Frontal cortex (tissue), 4 donors: Measurements from ENCODE around the gene PPARD. TPM values are rescaled to one million over a fixed set of nuclear protein-coding genes. Genes with fewer than 3 reads are reported as not detected.

Experiments used
- DNase-seq, 2 donors: peaks; one replicate each; pipeline ENCODE4 v3.0.0; 2012; ENCODE audit warnings: low spot score in 2 of 2
- FAIRE-seq: peaks from 2 replicates; lab custom pipeline; 2012; peaks lifted over from hg19 to GRCh38; lab: Jason Lieb, UNC
- total RNA-seq: library from RNA; depleted of rRNA; stranded (reverse); fragments of >200 nt; gene quantifications from one replicate; pipeline ENCODE4 v1.2.3, GENCODE V29; 2014
- donor health status: control.
- donor health status: control.
- donor health status: control.

The PPARD gene
- total RNA-seq, 1 donor from 2014 or later, result 1.6 TPM

DNA sequence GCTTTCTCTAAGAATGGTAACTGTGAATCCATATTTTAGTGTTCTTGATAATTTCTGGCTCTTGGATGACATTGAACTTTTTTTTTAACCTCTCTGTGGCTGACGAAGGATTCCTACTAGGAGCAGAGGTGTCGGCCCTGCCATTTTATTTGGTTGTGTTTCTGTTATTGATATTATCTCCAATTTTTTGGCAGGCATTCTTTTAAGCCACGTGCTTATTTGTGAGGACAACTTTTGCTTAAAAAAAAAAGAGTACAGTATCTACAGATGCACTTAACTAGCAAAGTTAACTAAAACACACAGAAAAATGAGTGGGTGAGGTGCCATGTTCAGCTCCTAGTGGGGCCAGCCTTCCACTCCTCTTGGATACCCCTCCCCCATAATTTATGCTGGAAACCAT, 110.9 kb downstream of the PPARD start:
- DNase-seq, result no peak
- no peak for FAIRE-seq

DNA sequence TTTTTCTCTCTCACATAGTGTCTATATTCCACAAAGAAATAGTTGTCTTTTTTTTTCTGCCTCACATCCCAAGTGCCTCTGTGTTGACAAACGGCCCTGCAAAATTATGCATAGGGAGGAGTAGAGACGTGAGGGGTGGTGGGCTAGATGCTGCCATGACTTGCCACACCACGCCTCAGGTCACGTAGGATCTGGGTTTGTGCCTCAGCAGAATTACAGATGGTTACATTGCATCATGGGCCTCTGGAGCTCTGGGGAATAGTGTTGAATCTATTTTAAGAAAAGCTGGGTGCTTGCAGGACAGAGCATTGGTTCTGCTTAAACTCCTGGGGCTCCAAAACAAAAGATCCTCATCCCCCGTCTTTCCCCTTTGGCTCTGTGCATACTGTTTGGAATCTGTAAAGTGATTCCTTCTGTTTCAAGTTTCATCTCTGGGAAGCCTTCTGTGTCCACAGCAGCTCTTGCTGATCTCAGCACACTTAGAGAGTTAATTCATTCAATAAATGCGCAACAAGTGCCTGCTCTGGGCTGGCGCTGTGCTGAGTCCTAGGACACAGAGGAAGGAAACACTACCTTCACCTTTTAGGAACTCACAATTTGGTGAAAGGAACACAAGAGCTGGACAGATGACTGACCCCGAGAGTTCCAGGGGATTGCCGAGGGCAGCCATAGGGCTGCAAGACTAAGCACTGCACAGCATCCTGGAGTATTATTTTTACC, 112.2 kb downstream of the PPARD start:
- no peak for FAIRE-seq

DNA sequence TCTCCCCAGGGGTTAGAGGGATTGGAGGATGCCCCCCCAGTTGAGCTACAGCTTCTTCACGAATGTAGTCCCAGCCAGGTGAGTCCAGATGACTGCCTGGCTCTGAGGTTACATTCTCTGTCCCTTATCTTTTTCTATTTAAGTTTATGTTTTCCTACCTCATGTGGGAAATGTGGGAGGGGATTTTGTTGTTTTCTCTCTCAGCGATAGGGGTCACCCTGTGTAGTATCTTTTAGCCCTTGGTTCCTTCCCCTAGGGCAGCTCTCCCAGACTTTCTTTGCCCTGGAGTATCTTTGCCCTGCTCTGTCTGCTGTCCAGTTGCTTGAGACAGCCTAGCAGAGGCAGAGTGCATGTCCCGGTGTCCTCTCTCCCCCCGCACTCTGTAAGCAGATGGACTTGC, 115.5 kb downstream of the PPARD start:
- FAIRE-seq, result no peak
- no peak for DNase-seq

More for the DNA sequence above, 112.2 kb downstream of the PPARD start:
- DNase-seq, result no peak

DNA sequence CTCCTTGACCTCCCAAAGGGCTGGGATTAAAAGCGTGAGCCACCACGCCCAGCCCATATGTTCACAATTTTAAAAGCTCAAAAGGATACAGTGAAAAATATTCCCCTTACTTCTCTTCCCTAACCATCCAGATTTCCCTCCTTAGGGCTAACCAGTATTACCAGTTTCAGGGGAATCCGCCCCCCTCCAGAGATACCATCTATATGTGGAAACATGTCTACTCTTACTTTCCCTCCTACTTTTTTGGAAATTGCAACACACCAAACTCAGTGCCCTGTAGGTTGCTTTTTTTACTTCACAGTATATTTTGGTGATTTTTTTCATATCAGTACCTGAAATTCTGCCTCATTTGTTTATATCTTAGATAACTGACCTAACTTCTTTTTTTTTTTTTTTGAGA, 118.9 kb downstream of the PPARD start:
- DNase-seq, result no peak
- no peak for FAIRE-seq

DNA sequence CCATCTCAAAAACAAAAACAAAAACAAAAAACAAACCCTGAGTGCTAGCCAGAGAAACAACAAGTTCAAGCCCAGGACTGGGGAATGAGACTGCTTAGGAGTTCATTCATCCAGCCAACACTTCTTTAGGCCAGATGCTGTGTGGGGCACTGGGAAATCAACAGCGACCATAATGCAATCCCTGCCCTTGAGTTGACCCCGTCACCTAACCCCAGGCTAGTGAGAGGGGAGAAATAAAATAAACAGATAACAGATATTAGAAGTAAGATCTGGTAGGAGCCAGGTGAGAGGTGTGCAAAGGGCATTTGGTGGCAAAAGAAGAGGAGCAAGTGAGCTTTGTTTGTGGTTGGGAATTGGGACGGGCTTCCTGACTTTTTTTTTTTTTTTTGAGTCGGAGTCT, 120.9 kb downstream of the PPARD start:
- DNase-seq, result no peak
- FAIRE-seq, result no peak

DNA sequence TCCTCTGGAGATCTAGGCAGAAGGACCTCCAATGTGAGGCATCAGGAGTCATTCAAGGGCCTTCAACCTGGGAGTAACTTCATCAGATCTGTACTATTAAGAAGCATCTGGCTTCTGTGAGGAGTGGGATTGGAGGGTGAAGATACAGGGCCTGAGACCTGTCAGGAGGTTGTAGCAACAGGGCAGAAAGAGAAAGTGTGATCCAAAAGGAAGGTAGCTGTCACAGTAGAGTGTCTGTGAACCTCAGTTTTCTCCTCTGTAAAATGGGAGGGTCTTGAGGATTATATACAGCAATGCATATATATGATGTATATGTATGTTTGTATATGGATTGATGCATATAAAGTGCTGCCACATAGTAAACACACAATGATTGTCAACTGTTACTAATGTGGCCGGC, 123.3 kb downstream of the PPARD start:
- FAIRE-seq (no peak), DNase-seq (no peak)

DNA sequence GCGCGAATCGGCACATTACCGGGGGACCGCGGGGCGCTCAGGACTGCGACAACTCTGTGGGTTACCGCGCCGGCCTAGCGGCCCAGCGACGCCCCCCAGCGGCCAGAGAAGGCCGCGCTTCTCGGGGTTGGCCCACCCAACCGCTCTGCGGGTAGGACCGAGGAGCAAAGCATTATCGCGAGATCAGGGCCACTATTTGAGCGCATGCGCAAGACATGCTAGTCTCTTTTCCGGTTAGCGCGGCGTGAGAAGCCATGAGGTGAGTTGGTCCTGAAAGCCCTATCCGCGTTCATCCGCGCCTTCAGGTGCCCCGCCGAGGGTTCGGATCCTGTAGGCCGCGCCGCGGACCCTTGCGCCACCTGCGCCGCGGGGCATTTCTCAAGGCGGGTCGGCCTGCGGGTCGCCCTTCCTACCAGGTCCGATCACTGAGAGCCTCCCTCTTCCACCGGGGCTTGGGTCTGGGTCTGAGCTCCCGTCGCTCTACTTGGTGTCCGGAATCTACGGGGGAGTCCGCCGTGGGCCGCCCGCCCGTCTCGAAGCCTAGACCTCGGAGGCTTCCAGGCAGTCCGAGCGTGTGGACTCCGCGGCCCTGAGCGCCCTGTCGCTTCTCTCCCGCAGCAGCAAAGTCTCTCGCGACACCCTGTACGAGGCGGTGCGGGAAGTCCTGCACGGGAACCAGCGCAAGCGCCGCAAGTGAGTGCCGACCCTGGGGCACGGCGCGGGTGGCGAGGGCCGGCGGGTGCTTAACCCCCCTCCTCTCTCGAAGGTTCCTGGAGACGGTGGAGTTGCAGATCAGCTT, 126.0 kb downstream of the PPARD start, which contains the start of gene RPL10A:
RPL10A (plus strand) TSS at position 221 of the 799 bp plus-strand sequence; CDS start at position 255, 34 bp downstream.
- DNase-seq (peak; percentile 91 to 96), FAIRE-seq (no peak)

DNA sequence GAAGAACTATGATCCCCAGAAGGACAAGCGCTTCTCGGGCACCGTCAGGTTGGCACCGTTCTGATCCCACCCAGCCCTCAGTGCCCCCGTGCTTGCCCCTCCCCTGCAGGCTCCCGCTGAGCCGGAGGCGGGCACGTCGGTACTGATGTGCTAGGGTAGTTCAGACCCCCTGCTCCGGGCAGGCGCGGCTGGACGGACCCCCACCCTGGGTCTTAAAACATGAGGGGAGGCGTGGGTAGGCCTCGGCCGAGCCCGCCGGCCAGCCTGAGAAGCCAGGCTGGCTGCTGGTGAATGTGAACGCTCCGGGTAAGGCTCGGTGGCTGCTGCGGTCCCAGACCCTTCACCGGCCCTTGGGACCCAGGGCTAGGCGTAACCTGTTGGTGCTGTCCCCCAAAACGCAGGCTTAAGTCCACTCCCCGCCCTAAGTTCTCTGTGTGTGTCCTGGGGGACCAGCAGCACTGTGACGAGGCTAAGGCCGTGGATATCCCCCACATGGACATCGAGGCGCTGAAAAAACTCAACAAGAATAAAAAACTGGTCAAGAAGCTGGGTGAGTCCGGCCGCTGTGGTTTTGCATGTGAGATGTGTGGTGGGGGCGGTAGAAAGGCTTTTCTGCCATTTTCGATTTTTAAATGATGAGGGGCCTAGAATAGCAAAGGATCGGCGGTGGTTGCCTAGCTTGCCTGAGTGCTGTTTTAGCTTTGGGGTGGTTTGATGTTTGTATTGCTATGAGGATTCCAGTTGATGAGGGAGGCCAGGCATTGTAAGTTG, 126.8 kb downstream of the PPARD start:
- DNase-seq, result no peak
- FAIRE-seq, result no peak

DNA sequence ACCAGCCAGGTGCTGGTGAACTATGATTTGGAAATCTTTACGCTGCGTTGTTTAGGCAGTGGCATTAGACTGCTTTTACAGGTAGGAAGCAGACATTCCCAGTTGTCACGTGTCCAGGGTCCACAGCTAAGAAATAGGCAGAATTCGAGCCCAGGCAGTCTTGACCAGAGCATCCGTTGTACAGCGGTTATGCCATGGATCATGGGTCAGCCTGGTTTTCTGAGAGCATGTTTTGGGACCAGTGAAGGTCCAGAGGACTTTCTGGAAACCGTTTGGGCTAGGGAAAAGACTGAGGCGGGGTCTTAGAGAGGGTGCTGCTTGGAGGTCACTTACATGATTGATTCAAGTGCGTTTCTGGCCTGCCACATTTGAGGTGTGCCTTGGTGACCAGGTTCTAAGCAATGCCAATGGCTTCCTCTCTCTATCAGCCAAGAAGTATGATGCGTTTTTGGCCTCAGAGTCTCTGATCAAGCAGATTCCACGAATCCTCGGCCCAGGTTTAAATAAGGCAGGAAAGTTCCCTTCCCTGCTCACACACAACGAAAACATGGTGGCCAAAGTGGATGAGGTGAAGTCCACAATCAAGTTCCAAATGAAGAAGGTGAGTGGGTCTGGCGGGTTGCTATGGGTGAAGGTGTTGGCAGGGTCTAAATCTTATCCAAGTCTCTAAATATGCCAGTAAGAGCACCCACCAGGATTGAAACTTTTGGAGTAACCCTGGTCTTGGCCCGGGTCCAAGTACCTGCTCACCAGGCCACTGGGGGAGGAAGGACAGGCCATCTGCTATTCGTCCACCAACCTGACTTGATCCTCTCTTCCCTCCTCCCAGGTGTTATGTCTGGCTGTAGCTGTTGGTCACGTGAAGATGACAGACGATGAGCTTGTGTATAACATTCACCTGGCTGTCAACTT, 127.6 kb downstream of the PPARD start:
- FAIRE-seq (no peak), DNase-seq (no peak)

DNA sequence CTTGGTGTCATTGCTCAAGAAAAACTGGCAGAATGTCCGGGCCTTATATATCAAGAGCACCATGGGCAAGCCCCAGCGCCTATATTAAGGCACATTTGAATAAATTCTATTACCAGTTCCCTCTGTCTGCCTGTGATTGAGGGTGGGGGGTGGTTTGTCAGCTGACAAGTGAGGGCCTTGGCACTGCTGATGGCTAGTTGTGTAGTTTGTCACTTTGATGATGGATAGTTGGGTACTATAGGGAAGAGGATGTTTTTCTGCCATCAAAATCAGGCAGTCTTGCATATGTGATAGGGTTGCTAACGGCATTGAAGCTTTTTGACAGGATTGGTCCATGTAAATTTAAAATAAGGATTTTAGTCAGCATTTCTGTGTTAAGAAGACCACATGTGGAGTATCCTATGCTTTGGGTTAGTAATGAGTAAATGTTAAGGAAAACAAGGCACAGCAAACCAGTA, 128.3 kb downstream of the PPARD start:
- DNase-seq (no peak), FAIRE-seq (no peak)

DNA sequence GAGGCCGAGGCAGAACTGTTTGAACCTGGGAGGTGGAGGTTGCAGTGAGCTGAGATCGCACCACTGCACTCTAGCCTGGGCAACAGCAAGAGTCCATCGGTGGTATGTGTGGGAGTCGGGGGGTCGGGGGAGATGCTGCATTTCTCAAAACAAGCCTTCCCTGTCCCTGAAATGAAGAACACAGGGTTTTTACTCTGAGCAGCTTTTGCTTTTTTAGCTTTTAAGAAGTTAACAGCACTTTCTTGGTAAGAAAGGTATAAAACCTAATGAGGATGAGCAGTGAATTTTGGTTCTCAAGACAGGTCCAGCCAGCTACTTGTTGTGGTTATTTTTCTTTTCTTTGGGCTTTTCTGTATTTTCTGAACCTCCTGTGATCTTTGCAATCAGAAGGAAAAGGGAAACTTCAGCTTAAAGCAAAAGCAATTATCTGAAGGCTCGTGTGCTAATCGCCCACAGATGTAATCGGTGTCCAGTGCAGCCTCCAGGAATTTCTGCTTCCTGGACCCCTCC, 129.5 kb downstream of the PPARD start:
- FAIRE-seq, result no peak
- no peak for DNase-seq

DNA sequence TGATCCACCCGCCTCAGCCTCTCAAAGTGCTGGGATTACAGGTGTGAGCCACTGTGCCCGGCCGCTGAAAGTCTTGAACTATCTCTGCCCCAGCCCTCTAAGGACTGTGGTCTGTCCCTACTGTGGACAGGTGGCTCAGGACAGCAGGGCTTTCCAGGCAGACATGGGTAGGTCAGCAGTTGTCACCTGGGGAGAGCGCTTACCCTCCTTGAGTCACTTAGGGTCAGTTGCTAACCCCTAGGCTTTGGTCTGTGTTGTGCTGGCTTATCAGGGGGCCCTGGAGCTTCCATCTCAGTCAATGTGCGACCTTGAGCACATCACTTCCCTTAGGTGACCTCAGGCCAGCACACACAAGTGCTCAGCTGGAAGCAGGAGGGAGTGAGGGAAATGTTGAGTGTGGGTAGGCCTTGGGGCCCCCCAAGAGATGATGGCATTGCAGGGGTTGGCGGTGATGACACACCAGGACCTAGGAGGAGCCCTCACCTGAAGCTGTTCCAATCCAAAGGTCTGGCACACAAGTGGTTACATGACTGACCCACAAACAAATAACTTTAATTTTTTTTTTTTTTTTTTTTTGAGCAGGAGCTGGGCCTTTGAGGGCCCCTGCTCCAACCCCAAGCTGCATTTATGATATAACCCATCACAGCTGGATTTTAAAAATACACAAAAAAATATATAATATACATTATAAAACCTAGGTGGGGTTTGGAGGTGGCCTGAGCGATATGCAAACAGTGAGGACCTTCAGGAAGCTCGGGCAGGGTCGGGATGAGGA, 130.9 kb downstream of the PPARD start:
- FAIRE-seq (no peak), DNase-seq (no peak)

DNA sequence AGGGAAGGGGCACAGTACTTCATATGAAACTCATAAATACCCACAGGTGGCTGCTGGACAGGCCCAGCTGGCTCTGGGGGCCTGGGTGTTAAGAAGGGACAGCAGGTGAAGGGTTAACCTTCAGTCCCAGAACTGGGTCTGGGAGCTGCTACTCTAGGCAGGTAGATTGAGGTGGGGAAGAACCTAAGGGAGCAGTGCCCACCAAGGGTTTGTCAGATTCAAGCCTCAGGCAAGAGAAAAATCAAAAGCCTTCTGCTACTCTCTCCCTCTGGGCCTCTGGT, 131.4 kb downstream of the PPARD start:
- FAIRE-seq (no peak), DNase-seq (no peak)

DNA sequence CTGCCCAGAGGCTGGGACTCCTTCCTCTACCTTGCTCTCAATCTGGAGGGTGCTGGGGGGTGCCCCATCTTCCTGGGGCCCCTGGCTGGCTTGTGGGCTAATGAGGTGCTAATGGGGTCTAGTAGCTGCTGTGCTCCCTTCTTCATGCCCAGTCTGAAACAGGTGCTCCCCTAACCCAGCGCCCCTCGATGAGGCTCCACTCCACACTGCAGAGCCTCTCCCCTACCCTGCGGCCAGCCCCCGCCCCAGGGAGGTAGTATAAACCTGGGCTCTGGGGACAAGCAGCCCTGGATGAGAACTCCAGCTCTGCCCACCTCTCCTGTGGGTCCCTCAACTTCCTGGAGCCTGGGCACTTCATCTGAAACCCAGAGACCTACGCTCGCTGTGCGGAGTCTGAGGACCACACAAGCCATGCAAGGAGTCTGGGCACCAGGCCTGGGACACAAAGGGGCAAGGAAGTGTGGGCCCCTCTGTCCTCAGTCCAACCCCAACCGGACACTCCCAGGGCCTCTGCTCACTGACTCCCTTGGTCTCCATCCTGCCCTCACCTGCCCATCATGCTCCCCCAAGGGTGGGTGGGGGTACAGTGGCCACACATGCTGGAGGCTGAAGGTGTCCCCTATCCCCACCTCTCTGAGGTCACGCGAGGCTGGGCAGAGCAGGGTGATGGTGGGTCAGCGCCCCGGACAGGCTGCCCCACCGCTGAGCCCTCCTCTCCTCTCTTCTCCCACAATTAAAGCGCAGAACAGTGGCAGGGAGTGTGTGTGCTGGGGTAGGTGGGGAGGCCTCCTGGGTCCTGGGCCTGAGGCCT, 132.0 kb downstream of the PPARD start:
- DNase-seq (no peak), FAIRE-seq (no peak)

DNA sequence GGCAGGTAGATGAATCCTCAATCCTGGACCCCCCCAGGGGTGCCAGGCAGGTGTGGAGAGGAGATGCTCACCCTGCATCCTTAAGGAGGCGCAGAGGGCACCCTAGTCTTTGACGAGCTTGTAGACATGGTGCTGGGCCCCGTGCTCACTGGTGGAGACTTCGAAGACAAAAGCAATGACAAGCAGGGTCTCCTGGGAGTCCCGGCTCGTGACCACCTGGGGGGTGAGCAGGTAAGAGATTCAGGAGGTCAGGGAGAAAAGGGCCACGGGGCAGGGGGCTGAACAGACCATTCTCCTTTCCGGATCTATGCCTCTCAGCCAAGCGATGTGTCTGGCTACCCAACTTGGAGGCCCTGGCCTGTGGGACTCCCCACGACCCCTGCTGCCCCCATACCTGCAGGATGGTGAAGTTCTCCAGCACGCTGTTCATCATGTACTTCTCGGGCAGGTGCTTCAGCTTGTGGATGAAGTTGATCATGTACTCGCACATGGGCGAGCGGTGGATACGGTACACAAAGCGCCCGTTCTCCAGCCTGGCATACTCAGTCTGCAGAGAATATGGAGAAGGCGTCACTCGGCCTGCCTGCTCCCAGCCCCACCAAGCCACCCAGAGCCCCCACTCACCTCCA, 132.7 kb downstream of the PPARD start:
- DNase-seq (no peak), FAIRE-seq (no peak)

DNA sequence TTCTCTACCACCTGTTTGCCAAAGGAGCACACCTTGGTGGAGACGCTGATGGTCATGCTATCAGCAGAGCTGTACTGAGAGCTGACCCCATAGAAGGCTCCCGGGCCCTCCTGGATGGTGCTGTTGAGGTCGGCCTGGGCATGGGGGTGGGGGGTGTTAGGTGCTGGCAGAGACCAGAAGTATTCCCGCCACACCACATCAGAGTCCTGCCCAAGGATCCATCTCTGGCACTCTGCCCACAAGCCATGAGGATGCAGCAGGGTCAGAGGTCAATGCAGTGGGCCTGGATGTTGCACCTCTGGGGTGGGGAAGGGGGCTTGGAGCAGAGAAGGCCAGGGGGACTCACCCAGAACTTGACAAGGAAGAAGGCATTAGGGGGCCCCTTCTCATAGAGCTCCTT, 133.2 kb downstream of the PPARD start:
- no peak for FAIRE-seq
- DNase-seq, result no peak

DNA sequence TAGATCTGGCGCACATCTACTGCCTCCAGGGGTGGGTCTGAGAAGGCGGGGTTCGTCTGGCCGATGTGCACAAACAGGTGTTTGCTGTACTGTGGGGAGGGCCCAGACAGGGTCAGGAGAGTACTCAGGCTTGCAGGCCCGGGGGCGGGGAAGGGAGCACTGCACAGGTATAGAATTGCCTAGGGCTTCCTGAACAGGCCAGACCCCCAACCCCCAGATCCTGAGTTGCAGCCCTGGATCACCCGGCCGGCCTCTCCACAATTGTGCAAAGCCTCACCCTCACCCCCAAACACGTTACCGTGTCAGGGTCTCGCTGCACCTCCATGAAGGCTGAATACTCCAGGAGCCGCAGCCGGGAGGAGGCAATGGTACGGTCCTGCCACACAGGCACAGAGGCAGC, 133.6 kb downstream of the PPARD start:
- FAIRE-seq, result no peak
- no peak for DNase-seq

DNA sequence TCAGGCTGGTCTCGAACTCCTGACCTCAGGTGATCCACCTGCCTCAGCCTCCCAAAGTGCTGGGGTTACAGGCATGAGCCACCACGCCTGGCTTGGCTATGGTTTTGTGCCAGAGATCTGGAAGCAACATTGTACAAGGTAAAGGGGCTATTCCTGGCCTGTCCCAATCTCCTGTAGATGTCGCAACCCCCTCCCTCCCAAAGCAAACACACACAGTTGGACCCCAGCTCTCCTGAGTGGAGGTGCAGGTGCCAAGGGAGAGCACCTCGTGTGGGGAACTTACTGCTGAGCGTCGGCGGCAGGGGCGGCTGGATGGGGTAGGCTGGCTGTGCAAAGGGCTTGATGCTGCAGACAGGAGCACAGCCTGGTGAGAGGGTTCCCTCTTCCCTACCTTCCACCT, 134.7 kb downstream of the PPARD start:
- DNase-seq (no peak), FAIRE-seq (no peak)
